DOHH2 (cell line): ENCODE measurements around the gene SYNGR1.
A peak's percentile ranks its signal among the peaks of the same experiment; 100 is the strongest.

ENCODE experiments used
- H3F3A ChIP-seq: fragments of 200-600 bp; sonication (generic), shearing (Covaris generic); 2 replicates; pipeline ENCODE4 v1.6.0; 2016; ENCODE audit warnings: antibody characterized with exemption, mild to moderate bottlenecking; ENCODE audit not compliant: control insufficient read depth, insufficient read depth
- H3K27ac ChIP-seq: fragments of 200-600 bp; sonication (generic); 2 replicates; pipeline ENCODE4 v1.5.1; 2014; ENCODE audit warnings: low read depth, mild to moderate bottlenecking, low read length, moderate library complexity
- H3K27me3 ChIP-seq: fragments of 200-600 bp; sonication (generic); 2 replicates; pipeline ENCODE4 v1.6.1; 2014; ENCODE audit warnings: mild to moderate bottlenecking, low read length, mixed read lengths; ENCODE audit not compliant: control insufficient read depth
- H3K36me3 ChIP-seq: fragments of 200-600 bp; sonication (generic); 2 replicates; pipeline ENCODE4 v1.6.1; 2014; ENCODE audit warnings: mild to moderate bottlenecking, low read length, moderate library complexity, mixed read lengths; ENCODE audit not compliant: control insufficient read depth
- H3K4me1 ChIP-seq: fragments of 200-600 bp; sonication (generic); 2 replicates; pipeline ENCODE4 v1.6.1; 2014; ENCODE audit warnings: mild to moderate bottlenecking, low read length, mixed read lengths; ENCODE audit not compliant: control insufficient read depth
- H3K4me2 ChIP-seq: fragments of 200-600 bp; sonication (generic); 2 replicates; pipeline ENCODE4 v1.6.0; 2014; ENCODE audit warnings: mild to moderate bottlenecking, low read length, moderate library complexity
- H3K4me3 ChIP-seq: fragments of 200-600 bp; sonication (generic); 2 replicates; pipeline ENCODE4 v1.5.1; 2014; ENCODE audit warnings: mild to moderate bottlenecking, low read length, mixed read lengths
- H3K79me2 ChIP-seq: fragments of 200-600 bp; sonication (generic); 2 replicates; pipeline ENCODE4 v1.6.1; 2014; ENCODE audit warnings: mild to moderate bottlenecking, low read length, mixed read lengths; ENCODE audit not compliant: control insufficient read depth
- H3K9me2 ChIP-seq: fragments of 200-600 bp; sonication (generic); replicated peaks from 2 replicates; pipeline ENCODE4 v1.6.1; 2014; ENCODE audit warnings: mild to moderate bottlenecking, low read length, mixed read lengths; ENCODE audit not compliant: control insufficient read depth
- H3K9me3 ChIP-seq: fragments of 200-600 bp; sonication (generic); 2 replicates; pipeline ENCODE4 v1.6.1; 2014; ENCODE audit warnings: antibody characterized with exemption, low read length, mixed read lengths; ENCODE audit not compliant: control insufficient read depth, insufficient read depth
- H4K20me1 ChIP-seq: fragments of 200-600 bp; sonication (generic); 2 replicates; pipeline ENCODE4 v1.6.0; 2014; ENCODE audit warnings: low read depth, mild to moderate bottlenecking, antibody characterized with exemption, low read length, moderate library complexity; ENCODE audit not compliant: control insufficient read depth, insufficient read depth
- CTCF ChIP-seq: fragments of 200-600 bp; sonication (generic); IDR thresholded peaks from one replicate; pipeline ENCODE4 v1.5.1; 2014; ENCODE audit warnings: antibody characterized with exemption, mild to moderate bottlenecking, low read depth, low read length; ENCODE audit not compliant: poor library complexity, severe bottlenecking
- EZH2phosphoT487 ChIP-seq: fragments of 200-600 bp; sonication (generic); IDR thresholded peaks from 2 replicates; pipeline ENCODE4 v1.6.1; 2017; ENCODE audit warnings: borderline replicate concordance, mild to moderate bottlenecking, antibody characterized with exemption, low read length, moderate library complexity, mixed read lengths

Gene SYNGR1

GRCh38 chr22:39303892-39304671 lies 45.7 kb upstream of the SYNGR1 start:
- no peak for TF ChIP-seq CTCF
- TF ChIP-seq EZH2phosphoT487: no peak
- no peak overlapping the region for H3K4me2 ChIP-seq
- H3K9me3 ChIP-seq: no peaks in the 10 kb centered on the region
- no peak overlapping the region for H3K27ac ChIP-seq
- no peaks in the 10 kb centered on the region for H3K27me3 ChIP-seq
- no peaks in the 10 kb centered on the region for H3K79me2 ChIP-seq
- H3F3A ChIP-seq: peaks cover 9% of the 10 kb centered on the region; the same call in 1 of the 2 replicates
- no peaks in the 10 kb centered on the region; the same call in 1 of the 2 replicates for H4K20me1 ChIP-seq
- no peak overlapping the region for H3K4me3 ChIP-seq
- no peaks in the 10 kb centered on the region for H3K9me2 ChIP-seq
- H3K4me1 ChIP-seq: peaks cover 61% of the 10 kb centered on the region
- no peaks in the 10 kb centered on the region for H3K36me3 ChIP-seq

- no peaks in the 10 kb centered on the region for H3K9me3 ChIP-seq
- no peaks in the 10 kb centered on the region for H3K27me3 ChIP-seq
- H3K4me3 ChIP-seq: no peak overlapping the region
- peaks cover 18% of the 10 kb centered on the region for H3F3A ChIP-seq
- H3K36me3 ChIP-seq: peaks cover 6% of the 10 kb centered on the region
- H3K27ac ChIP-seq: no peak overlapping the region
- H4K20me1 ChIP-seq: no peaks in the 10 kb centered on the region
- H3K4me2 ChIP-seq: no peak overlapping the region; the same call in 1 of the 2 replicates
- peaks cover 61% of the 10 kb centered on the region for H3K4me1 ChIP-seq
- H3K79me2 ChIP-seq: no peaks in the 10 kb centered on the region
- no peak for TF ChIP-seq EZH2phosphoT487
- peak; percentile 81 for TF ChIP-seq CTCF
- H3K9me2 ChIP-seq: no peaks in the 10 kb centered on the region
These were observed 43.1 kb upstream of the SYNGR1 start for GRCh38 chr22:39306456-39307361.

GRCh38 chr22:39308614-39309363 lies 41.0 kb upstream of the SYNGR1 start:
- H3K79me2 ChIP-seq: no peaks in the 10 kb centered on the region
- no peaks in the 10 kb centered on the region for H3K9me2 ChIP-seq
- H3K4me2 ChIP-seq: no peak overlapping the region
- no peak overlapping the region for H3K4me3 ChIP-seq
- H3K9me3 ChIP-seq: no peaks in the 10 kb centered on the region
- no peaks in the 10 kb centered on the region for H3K27me3 ChIP-seq
- no peak overlapping the region for H3K27ac ChIP-seq
- H3K4me1 ChIP-seq: peaks cover 66% of the 10 kb centered on the region
- H4K20me1 ChIP-seq: peaks cover 2% of the 10 kb centered on the region; the same call in 1 of the 2 replicates
- H3F3A ChIP-seq: peaks cover 38% of the 10 kb centered on the region
- H3K36me3 ChIP-seq: peaks cover 27% of the 10 kb centered on the region
- peak; percentile 13 for TF ChIP-seq CTCF
- TF ChIP-seq EZH2phosphoT487: no peak
